Endothelial cell of umbilical vein (primary cell): ENCODE measurements around the gene ADAMTS17. TPM values are rescaled to one million over a fixed set of nuclear protein-coding genes. Genes with fewer than 3 reads are reported as not detected.

Experiments used
- BruUV-seq: library from RNA; stranded (reverse); fragments of 400-500 nt; replicated peaks from 2 replicates; lab custom pipeline; 2021; lab: Mats Ljungman, UMichigan
- CTCF ChIA-PET: fragments of 300-600, 350-600 bp; sonication (Branson Sonifier 250); formaldehyde crosslinking; loops from one replicate; lab custom pipeline; 2021; ENCODE audit warnings: antibody characterized with exemption, inconsistent platforms; lab: Charles Lee
- POLR2A ChIA-PET: fragments of 300-600, 350-600 bp; sonication (Branson Sonifier 250); formaldehyde crosslinking; loops from one replicate; lab custom pipeline; 2021; ENCODE audit warnings: antibody characterized with exemption, inconsistent platforms; lab: Charles Lee
- DNase-seq: peaks from one replicate; pipeline ENCODE4 v3.0.0-alpha.2; 2011; ENCODE audit warnings: low read depth, low spot score
- FAIRE-seq: peaks from 2 replicates; lab custom pipeline; 2011; peaks lifted over from hg19 to GRCh38; lab: Jason Lieb, UNC
- H2AFZ ChIP-seq: 2 replicates; pipeline ENCODE4 v1.6.0; 2012; ENCODE audit warnings: low read depth, low read length, control low read depth, inconsistent platforms
- H3K27ac ChIP-seq: 2 replicates; pipeline ENCODE4 v1.5.1; 2011; ENCODE audit warnings: low read depth, mild to moderate bottlenecking, control low read depth, low read length, moderate library complexity; ENCODE audit not compliant: insufficient read depth
- H3K27me3 ChIP-seq, 2 experiments: 2 replicates each; pipeline versions ENCODE4 v1.6.0 to v1.6.1; 2011; ENCODE audit warnings: low read length in 2 of 2, mixed read lengths in 1 of 2; ENCODE audit not compliant: control insufficient read depth in 2 of 2, insufficient read depth in 2 of 2
- H3K36me3 ChIP-seq, 2 experiments: 2 replicates in 1 of 2; 3 replicates in 1 of 2; pipeline ENCODE4 v1.5.1; 2011; ENCODE audit warnings: low read length in 2 of 2, mild to moderate bottlenecking in 1 of 2, moderate library complexity in 1 of 2; ENCODE audit not compliant: control insufficient read depth in 2 of 2, insufficient read depth in 2 of 2; ENCODE audit errors: extremely low read depth in 1 of 2
- H3K4me1 ChIP-seq: 3 replicates; pipeline ENCODE4 v1.5.1; 2011; ENCODE audit warnings: mild to moderate bottlenecking, low read length; ENCODE audit not compliant: control insufficient read depth, insufficient read depth; ENCODE audit errors: extremely low read depth
- H3K4me2 ChIP-seq: 2 replicates; pipeline ENCODE4 v1.6.1; 2011; ENCODE audit warnings: low read length, control low read depth, mixed read lengths; ENCODE audit not compliant: insufficient read depth
- H3K4me3 ChIP-seq, 3 experiments: fragments of 200-600 bp in 1 of 3; sonication (generic), shearing (Covaris generic) in 1 of 3; replicated peaks in 1 of 3; 2 replicates each; pipeline ENCODE4 v1.5.1; 2011 to 2016; ENCODE audit warnings: control low read depth in 3 of 3, low read length in 3 of 3, mild to moderate bottlenecking in 2 of 3, inconsistent platforms in 1 of 3, low read depth in 1 of 3, moderate library complexity in 1 of 3; ENCODE audit not compliant: insufficient read depth in 1 of 3
- H3K79me2 ChIP-seq: 2 replicates; pipeline ENCODE4 v1.6.0; 2012; ENCODE audit warnings: low read length, inconsistent platforms; ENCODE audit not compliant: control insufficient read depth, insufficient read depth
- H3K9ac ChIP-seq: replicated peaks from 2 replicates; pipeline ENCODE3; 2011; ENCODE audit warnings: low read length, control low read depth; ENCODE audit not compliant: insufficient read depth; ENCODE audit errors: extremely low read depth
- H3K9me1 ChIP-seq: replicated peaks from 3 replicates; pipeline ENCODE4 v1.6.0; 2011; ENCODE audit warnings: mild to moderate bottlenecking, low read length; ENCODE audit not compliant: control insufficient read depth, insufficient read depth; ENCODE audit errors: extremely low read depth
- H3K9me3 ChIP-seq: replicated peaks from 2 replicates; pipeline ENCODE4 v1.5.1; 2012; ENCODE audit warnings: low read length, inconsistent platforms; ENCODE audit not compliant: control insufficient read depth, insufficient read depth
- H4K20me1 ChIP-seq: replicated peaks from 2 replicates; pipeline ENCODE3; 2011; ENCODE audit warnings: mild to moderate bottlenecking, low read length; ENCODE audit not compliant: control insufficient read depth, insufficient read depth; ENCODE audit errors: extremely low read depth
- EZH2 ChIP-seq: IDR thresholded peaks from 2 replicates; pipeline ENCODE4 v1.6.1; 2012; ENCODE audit warnings: borderline replicate concordance, low read depth, mild to moderate bottlenecking, moderate library complexity, low read length, inconsistent platforms; ENCODE audit not compliant: severe bottlenecking
- FOS ChIP-seq: IDR thresholded peaks from 2 replicates; pipeline ENCODE4 v1.6.1; 2011; ENCODE audit warnings: mild to moderate bottlenecking, low read length, moderate library complexity, borderline replicate concordance; ENCODE audit not compliant: insufficient read depth
- GATA2 ChIP-seq: IDR thresholded peaks from 2 replicates; pipeline ENCODE4 v1.7.0; 2011; ENCODE audit warnings: low read depth, mild to moderate bottlenecking, moderate library complexity, mixed read lengths, low read length; ENCODE audit not compliant: insufficient read length, insufficient read depth
- JUN ChIP-seq: IDR thresholded peaks from 2 replicates; pipeline ENCODE4 v1.6.1; 2011; ENCODE audit warnings: borderline replicate concordance, low read depth; ENCODE audit not compliant: insufficient read length, insufficient read depth
- MYC ChIP-seq: IDR thresholded peaks from one replicate; pipeline ENCODE4 v1.6.1; 2011; ENCODE audit warnings: mild to moderate bottlenecking, low read depth, low read length
- POLR2A ChIP-seq: IDR thresholded peaks from 2 replicates; pipeline ENCODE4 v1.6.1; 2012; ENCODE audit warnings: low read depth, mild to moderate bottlenecking, control low read depth, low read length
- POLR2AphosphoS5 ChIP-seq: IDR thresholded peaks from 2 replicates; pipeline ENCODE4 v1.6.1; 2012; ENCODE audit warnings: low read depth, mild to moderate bottlenecking, control low read depth, low read length, moderate library complexity; ENCODE audit not compliant: insufficient read depth
- dilution Hi-C: fragments of 300-500 bp; cut with MboI; formaldehyde crosslinking; loops from one replicate; pipeline ENCODE4 v1.15.0; 2019; ENCODE audit warnings: low sequenced_read_pairs; ENCODE audit not compliant: extremely low pct_ligation_motif_present
- intact Hi-C: fragments of 100-400 bp; cut with micrococcal nuclease; formaldehyde crosslinking; loops from one replicate; pipeline ENCODE4 v1.10.0; 2022
- polyA plus RNA-seq, 4 experiments: library from polyadenylated mRNA; depleted of rRNA in 3 of 4; stranded (reverse) in 3 of 4; unstranded in 1 of 4; fragments of >200 nt; gene quantifications; 2 replicates each; pipeline versions ENCODE4 v1.2.1 to v1.2.3, GENCODE V29; 2011 to 2012; ENCODE audit warnings: missing spikeins in 1 of 4
- total RNA-seq: library from RNA; stranded (reverse); gene quantifications from 2 replicates; pipeline ENCODE4 v1.2.3, GENCODE V29; 2021
- TF ChIP-seq, protein P1 (sequence below), 2 donors: IDR thresholded peaks; 1 replicate in 1 of 2; 2 replicates in 1 of 2; pipeline ENCODE4 v1.5.1; 2011; ENCODE audit warnings: low read length in 2 of 2, mild to moderate bottlenecking in 2 of 2, moderate library complexity in 2 of 2, control low read depth in 1 of 2, inconsistent platforms in 1 of 2, low read depth in 1 of 2; ENCODE audit not compliant: insufficient read depth in 1 of 2; ENCODE audit errors: extremely low read depth in 1 of 2
- TF ChIP-seq, protein P2 (sequence below): IDR thresholded peaks from 2 replicates; pipeline ENCODE4 v1.6.1; 2011; ENCODE audit not compliant: insufficient read depth, insufficient read length

ADAMTS17 gene
- total and polyA plus RNA-seq, 2 donors (not counting 3 experiments of a cell fraction or from before 2014, with no cell fraction given) = 0.12 TPM; not detected in 1

DNA sequence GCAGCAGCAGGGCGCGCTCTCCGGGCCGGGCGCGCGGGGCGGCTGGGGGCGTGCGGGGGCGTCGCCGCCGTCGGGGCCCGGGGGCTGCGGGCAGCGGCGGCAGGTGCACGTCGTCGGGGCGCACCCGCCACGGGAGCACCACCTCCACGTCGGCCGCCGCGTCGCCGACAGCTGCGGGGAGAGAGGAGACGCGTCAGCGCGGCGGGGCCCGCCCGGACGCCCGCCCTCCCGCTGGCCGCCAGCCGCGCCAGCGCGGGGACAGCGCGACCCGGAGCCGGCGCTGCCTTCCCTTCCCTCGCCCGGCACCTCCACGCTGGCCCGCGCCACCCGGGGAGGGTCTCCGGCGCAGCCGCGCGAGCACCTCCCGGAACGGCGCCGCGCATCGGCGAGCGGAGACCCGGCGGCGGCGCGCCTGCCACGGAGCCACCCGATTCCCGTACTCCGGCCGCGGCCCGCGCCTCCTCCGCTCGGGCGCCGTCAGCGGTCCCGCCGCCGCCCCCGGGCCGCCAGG is 481 bp downstream of the ADAMTS17 start:
- H3K9ac ChIP-seq = no peak overlapping the region
- dilution Hi-C loops = no loop called here
- no TSS peak for BruUV-seq
- DNase-seq = no peak
- TF ChIP-seq POLR2AphosphoS5 (no peak), POLR2A (no peak), MYC (no peak), EZH2 (no peak), JUN (no peak), GATA2 (no peak), FOS (no peak)
- TF ChIP-seq, protein P1, sequence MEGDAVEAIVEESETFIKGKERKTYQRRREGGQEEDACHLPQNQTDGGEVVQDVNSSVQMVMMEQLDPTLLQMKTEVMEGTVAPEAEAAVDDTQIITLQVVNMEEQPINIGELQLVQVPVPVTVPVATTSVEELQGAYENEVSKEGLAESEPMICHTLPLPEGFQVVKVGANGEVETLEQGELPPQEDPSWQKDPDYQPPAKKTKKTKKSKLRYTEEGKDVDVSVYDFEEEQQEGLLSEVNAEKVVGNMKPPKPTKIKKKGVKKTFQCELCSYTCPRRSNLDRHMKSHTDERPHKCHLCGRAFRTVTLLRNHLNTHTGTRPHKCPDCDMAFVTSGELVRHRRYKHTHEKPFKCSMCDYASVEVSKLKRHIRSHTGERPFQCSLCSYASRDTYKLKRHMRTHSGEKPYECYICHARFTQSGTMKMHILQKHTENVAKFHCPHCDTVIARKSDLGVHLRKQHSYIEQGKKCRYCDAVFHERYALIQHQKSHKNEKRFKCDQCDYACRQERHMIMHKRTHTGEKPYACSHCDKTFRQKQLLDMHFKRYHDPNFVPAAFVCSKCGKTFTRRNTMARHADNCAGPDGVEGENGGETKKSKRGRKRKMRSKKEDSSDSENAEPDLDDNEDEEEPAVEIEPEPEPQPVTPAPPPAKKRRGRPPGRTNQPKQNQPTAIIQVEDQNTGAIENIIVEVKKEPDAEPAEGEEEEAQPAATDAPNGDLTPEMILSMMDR (IDR thresholded peaks at IDR 0.05; ENCODE audit: extremely low read depth in 1 of 2, insufficient read depth in 1 of 2, low read depth in 1 of 2, low read length in 2 of 2) = no peak
- TF ChIP-seq, protein P2, sequence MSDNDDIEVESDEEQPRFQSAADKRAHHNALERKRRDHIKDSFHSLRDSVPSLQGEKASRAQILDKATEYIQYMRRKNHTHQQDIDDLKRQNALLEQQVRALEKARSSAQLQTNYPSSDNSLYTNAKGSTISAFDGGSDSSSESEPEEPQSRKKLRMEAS = no peak
- H3K9me3 ChIP-seq = no peaks in the 10 kb centered on the region
- intact Hi-C loops = no loop called here
- ChIA-PET POLR2A (no interaction called here), CTCF (interaction anchor here (4.2 kb wide), 1 partner anchor 9 kb away, joined by 54 read pairs; no protein-coding TSS in a partner anchor)
- no peaks in the 10 kb centered on the region for H3K79me2 ChIP-seq
- FAIRE-seq = no peak
- peak overlapping the region; percentile 49 for H3K4me2 ChIP-seq
- H3K9me1 ChIP-seq = no peaks in the 10 kb centered on the region
- peaks cover 4% of the 10 kb centered on the region for H3K4me1 ChIP-seq
- peak overlapping the region; percentile 16 to 36 (median 35) for H3K4me3 ChIP-seq
- no peak overlapping the region for H3K27ac ChIP-seq
- H2AFZ ChIP-seq = peak overlapping the region; percentile 93
- H4K20me1 ChIP-seq = no peaks in the 10 kb centered on the region
- peaks cover 2 to 12% of the 10 kb centered on the region in 2 experiments for H3K27me3 ChIP-seq
- no peaks in the 10 kb centered on the region for H3K36me3 ChIP-seq
